ENCODE data around the gene RELN. TPM values are rescaled to one million over a fixed set of nuclear protein-coding genes. Genes with fewer than 3 reads are reported as not detected.
"Not testable (repeated sequence)": the region's sequence is repeated elsewhere in the genome, so short reads cannot be mapped to it uniquely, and the experiment has no call there.

RELN gene
- polyA plus RNA-seq, 3 donors, result 9.3 to 12.0 (median 12.0) TPM

DNA sequence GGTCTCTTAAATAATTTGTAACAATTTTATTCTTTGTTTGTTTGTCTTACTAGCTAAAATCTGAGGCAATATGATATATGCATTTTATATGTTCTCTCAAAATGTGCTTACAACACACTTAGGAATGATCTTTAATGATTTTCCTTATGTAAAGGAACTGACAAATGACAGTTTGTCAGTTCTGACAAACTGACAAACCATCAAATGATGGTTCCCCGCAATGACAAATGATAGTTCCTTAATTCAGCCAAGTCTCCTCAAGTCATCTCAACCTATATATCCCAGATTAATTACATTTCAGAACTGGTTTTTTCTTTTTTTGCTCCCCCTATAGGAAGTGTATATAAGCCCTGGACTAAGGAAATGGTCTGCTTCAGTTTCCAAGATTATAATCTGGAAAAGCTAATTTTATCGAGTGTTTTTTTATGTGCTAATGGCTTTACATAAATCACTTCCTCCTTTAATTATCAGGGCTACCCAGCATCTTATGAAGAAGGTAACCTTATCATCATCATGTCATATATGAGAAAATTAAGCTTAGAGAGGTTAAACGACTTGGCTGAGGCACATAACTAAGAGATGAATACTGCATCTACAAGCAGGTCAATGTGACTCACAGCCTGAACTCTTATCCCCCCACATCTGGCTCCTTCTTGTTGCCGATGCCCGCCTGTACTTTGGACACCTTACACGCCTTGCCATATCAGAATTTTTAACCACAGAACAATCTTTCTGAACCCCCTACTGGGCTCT lies 75.1 kb downstream of the RELN start:
- no peak for DNase-seq (ENCODE audit: extremely low read depth in 1 of 11, low read depth in 9 of 11, low spot score in 4 of 11)

DNA sequence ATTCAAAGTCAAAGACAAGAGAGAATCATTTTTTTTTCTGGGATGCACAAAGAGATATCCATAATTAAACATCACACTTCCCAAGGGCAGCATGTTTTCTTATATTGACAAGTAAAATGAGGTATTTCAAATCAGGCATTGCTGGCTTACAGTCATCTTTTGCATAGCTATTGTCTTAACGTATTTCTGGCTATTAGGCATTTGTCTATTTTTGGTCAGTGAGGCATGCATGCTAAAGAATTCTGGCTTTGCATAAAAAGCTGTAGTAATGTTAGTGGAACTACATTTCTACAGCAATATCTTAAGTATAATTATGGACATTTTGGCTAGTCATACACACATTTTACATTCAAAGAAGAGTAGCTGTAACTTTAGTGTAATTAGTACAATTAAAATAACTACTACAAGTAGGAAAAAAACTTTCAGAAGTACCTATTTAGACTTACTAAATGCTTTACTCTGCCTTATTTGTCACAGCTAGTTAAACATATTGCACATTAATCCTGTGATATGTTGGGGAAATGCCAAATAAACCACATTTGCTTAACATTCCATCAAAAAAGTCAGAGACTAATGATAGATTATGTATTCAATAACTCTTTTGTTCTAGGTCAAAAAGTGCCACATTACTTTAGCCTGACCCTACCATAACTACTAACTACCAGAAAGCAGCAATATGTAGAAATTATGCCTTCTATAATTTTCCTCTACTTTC lies 76.4 kb downstream of the RELN start:
- no peak for DNase-seq (ENCODE audit: extremely low read depth in 1 of 11, low read depth in 9 of 11, low spot score in 4 of 11)

DNA sequence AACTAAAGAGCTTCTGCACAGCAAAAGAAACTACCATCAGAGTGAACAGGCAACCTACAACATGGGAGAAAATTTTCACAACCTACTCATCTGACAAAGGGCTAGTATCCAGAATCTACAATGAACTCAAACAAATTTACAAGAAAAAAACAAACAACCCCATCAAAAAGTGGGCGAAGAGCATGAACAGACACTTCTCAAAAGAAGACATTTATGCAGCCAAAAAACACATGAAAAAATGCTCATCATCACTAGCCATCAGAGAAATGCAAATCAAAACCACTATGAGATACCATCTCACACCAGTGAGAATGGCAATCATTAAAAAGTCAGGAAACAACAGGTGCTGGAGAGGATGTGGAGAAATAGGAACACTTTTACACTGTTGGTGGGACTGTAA lies 78.4 kb downstream of the RELN start:
- not testable (repeated sequence) for DNase-seq (ENCODE audit: extremely low read depth in 1 of 11, low read depth in 9 of 11, low spot score in 4 of 11)

DNA sequence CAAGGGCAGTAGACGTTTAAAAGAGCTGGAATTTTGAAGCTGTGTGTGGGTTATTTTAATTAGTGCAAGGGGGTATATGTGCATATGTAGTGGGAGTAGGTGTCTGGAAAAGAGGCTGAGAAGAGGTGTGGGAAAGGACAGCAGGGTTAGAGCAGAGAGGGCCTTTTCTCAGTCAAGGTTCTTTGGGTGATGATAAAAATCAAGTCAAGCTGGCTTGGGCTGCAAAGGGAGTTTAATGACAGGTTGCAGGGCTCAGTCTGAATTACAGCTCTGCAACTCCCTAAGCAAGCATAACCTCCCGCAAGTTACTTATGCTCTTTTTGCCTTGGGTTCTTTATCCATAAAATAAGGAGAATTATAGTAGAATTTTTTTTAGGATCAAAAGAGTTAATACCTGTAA lies 83.5 kb downstream of the RELN start:
- no peak for DNase-seq (ENCODE audit: extremely low read depth in 1 of 11, low read depth in 9 of 11, low spot score in 4 of 11)

DNA sequence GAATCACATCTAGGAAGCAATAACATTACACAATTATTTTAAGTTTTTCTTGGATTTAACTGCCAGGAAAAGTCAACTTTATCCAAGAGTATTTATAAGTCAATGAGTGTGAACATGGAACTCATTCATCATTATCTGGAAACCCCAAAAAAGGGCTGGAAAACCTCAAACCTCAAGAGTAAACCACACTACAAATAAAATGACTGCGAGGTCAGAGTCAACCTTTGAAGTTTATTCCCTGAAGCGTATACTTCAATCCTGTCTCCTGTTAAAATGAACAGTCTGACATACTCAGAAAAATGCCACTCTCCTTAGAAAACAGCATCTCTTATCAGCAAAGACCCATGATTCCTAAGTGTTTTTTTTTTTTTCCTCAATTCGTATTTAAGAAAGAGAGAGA lies 86.5 kb downstream of the RELN start:
- no peak for DNase-seq (ENCODE audit: extremely low read depth in 1 of 11, low read depth in 9 of 11, low spot score in 4 of 11)

DNA sequence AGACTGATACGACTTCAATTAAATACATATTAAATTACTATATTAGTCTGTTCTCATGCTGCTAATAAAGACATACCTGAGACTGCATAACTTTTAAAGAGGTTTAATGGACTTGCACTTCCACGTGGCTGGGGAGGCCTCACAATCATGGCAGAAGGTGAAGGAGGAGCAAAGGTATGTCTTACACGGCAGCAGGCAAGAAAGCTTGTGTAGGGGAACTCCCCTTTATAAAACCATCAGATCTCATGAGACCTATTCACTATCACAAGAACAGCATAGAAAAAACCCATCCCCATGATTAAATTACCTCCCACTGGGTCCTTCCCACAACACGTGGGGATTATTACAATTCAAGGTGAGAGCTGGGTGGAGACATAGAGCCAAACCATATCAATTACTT lies 92.6 kb downstream of the RELN start:
- DNase-seq (ENCODE audit: extremely low read depth in 1 of 11, low read depth in 9 of 11, low spot score in 4 of 11), result not testable (repeated sequence)

GRCh38 chr7:103894656-103895596 lies 94.5 kb downstream of the RELN start:
- DNase-seq (ENCODE audit: extremely low read depth in 1 of 11, low read depth in 9 of 11, low spot score in 4 of 11), result no peak

- no peak for DNase-seq (ENCODE audit: extremely low read depth in 1 of 11, low read depth in 9 of 11, low spot score in 4 of 11)
These were observed 96.1 kb downstream of the RELN start for GRCh38 chr7:103893350-103893749.

DNA sequence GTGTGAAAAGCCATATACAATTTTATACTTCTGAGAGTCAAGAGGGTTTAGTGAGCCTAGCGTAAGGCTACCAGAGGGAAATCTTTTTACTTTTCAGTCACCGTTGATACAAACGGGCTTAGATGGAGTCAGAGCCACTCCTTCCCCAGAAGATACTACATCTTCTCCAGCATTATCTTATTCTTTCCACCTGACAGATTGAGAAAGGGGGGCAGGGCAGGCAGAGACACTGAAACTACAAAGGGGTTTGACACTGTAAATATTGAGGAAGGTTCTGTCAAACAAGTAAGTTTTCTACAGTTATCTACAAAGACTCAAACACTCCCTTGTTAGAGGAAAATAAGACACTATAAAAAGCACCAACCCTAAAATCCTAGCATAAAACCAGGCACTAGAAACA lies 100.0 kb downstream of the RELN start:
- DNase-seq (ENCODE audit: extremely low read depth in 1 of 11, low read depth in 9 of 11, low spot score in 4 of 11), result no peak

GRCh38 chr7:103888603-103889153 lies 100.8 kb downstream of the RELN start:
- DNase-seq (ENCODE audit: extremely low read depth in 1 of 11, low read depth in 9 of 11, low spot score in 4 of 11), result no peak

- no peak for DNase-seq (ENCODE audit: extremely low read depth in 1 of 11, low read depth in 9 of 11, low spot score in 4 of 11)
These were observed 101.4 kb downstream of the RELN start for GRCh38 chr7:103887853-103888602.

DNA sequence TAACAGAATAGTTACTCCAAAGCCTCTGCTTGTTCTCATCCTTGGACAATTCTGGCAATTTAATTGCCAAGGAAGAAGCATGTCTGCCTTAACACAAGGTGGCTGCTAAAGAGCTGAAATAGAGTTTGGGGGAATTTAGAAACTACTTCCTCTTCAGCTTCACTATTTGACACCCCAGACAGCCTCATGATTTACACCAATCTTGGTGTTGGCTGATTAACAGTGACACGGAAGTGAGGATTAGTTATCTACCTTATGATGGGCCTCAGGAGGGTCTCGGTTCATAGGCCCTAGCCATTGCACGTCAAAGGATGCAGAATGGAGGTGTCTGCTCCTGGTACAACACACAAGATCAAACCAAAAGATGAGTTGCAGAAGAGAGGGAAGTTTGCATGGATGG lies 102.4 kb downstream of the RELN start:
- DNase-seq (ENCODE audit: extremely low read depth in 1 of 11, low read depth in 9 of 11, low spot score in 4 of 11), result no peak

DNA sequence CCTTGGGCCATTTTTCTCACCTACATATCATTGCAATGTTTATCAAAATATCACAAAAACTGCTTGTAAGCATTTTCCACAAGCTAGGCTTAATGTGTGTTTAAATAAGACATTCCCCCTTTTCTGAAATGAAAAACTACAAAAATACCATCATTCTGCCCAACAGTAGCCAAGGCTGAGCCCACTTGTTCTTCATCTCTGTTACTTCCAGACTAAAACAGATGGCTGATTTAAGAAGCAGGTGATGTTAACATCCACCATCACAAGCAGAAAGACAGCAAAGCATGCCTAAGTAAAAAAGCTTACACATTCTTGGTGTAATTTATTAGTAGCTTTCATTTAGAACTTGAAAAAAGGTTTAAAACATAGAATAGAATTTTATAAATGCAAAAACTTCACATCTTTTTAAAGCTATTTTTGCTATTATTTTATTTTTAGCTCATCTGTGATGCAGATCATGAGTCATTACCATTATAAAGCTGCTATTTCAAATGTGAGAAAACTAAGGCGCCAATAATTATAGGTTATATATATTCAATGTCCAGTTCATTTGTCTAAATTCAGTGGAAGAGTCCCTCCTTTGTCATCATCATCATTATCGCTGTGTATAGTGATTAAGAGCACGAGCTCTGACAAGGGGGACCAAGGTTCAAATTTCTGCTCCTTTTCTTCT lies 109.4 kb downstream of the RELN start:
- DNase-seq (ENCODE audit: extremely low read depth in 1 of 11, low read depth in 9 of 11, low spot score in 4 of 11), result no peak

DNA sequence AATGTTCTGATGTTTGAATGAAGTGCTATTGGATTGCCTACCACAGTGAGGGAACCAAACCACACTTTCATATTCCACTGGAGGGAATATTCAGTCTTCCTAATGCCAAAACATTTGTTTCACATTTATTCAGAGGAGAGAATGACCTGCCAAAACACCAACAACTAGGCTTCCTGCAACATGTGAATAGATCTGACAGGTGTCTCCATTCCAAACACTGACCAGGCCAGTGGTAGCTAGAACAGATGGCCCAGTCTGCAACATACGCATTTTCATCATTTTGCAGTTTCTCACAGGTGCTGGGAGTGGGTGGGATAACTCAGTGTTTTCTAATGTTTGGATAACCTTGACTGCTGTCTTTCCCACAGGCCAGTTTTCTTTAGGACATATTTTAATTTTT lies 110.0 kb downstream of the RELN start:
- no peak for DNase-seq (ENCODE audit: extremely low read depth in 1 of 11, low read depth in 9 of 11, low spot score in 4 of 11)

DNA sequence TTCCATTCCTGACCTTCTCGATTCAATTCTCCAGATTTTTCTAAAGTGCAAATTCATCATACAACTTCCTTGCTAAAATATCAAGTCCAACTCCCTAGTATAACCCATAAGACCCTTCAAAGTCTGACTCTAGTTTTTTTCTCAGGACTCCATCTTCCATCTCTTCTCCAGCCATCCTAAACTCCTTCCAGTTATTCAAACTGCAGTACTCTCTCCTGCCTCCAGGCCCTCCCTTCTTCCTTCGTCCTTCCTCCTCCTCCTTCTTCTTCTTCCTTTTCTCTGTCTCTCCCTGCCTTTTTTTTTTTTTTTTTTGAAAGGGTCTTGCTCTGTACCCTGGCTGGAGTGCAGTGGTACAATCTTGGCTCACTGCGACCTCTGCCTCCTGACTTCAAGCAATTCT lies 111.9 kb downstream of the RELN start:
- no peak for DNase-seq (ENCODE audit: extremely low read depth in 1 of 11, low read depth in 9 of 11, low spot score in 4 of 11)

- DNase-seq (ENCODE audit: extremely low read depth in 1 of 11, low read depth in 9 of 11, low spot score in 4 of 11), result no peak
These were observed 113.7 kb downstream of the RELN start for GRCh38 chr7:103875718-103876117.

DNA sequence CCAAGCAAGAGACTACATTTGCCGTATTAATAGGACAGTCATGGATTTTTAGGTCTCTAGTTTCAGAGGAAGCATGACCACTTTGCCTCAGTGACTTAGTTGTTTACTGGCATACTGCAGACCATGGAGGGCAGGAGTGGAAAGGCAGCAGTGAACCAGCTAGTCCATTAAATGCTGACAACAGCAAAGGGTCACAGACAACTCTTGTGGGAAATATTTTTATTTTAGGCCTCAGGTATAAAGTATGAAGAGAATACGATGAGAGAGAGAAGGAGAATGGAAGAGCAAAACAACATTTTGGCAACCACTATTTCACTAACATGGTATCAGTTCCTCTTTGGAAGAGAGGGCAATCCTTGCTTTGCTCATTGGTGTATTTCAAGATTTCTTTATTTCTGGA lies 118.0 kb downstream of the RELN start:
- no peak for DNase-seq (ENCODE audit: extremely low read depth in 1 of 11, low read depth in 9 of 11, low spot score in 4 of 11)

GRCh38 chr7:103870664-103871063 lies 118.8 kb downstream of the RELN start:
- no peak for DNase-seq (ENCODE audit: extremely low read depth in 1 of 11, low read depth in 9 of 11, low spot score in 4 of 11)
